Measurements from ENCODE around the gene PFKFB4.

PFKFB4 gene

DNA sequence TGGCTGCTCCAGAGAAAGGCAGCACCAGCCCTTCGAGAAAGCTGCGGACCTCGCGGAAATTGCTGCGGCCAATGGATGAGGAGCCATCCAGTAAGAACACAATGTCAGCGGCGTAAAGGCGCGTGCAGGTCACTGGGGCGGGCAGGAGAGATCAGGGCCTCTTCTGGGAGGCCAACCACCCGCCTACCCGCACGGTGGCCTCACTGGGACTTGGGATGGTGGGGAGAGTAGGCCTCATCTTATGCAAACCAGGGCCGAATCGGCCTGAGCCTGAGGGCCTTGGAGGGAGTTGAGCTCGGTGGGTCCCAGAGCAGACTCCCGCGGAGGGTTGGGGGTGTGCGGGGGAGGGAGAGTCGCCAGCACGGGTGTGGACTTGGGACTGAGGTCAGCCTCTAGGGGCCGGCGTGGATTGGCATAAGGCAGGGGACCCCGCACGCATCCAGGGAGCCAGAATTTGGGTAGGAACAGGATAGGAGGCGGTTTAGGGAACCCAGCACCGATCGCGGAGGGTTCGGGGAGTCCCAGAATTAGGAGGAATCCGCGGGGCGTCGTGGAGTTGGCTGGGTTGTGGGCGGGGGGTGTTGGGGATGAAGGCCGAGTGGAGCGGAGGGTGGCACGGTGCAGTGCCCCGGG lies 37.9 kb upstream of the PFKFB4 start:
- DNase-seq: no peak
- TF ChIP-seq GATA1 (IDR thresholded peaks at IDR 0.05; ENCODE audit: low read depth, low read length): no peak
- TF ChIP-seq POLR2A (IDR thresholded peaks at IDR 0.05; ENCODE audit: low read length): no peak

DNA sequence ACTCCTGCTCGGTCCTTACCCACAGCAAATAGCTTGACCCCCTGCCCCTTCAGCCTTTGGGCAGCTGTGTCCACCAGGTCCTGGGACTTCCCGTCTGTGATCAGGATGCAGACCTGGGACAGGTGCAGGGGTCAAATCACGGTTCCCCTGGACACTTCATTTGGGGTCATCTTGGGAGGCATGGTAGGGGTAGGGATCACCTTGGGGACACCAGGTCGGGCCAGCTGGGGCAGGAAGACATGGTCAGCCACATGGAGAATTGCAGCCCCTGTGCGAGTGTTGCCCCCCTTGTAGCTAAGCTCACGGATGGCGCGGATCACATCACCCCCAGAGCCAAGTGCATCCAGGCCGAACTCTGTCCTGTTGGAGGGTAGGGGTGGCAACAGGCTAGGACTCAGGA lies 36.7 kb upstream of the PFKFB4 start:
- no peak for DNase-seq
- TF ChIP-seq GATA1 (IDR thresholded peaks at IDR 0.05; ENCODE audit: low read depth, low read length) (no peak), POLR2A (IDR thresholded peaks at IDR 0.05; ENCODE audit: low read length) (no peak)

DNA sequence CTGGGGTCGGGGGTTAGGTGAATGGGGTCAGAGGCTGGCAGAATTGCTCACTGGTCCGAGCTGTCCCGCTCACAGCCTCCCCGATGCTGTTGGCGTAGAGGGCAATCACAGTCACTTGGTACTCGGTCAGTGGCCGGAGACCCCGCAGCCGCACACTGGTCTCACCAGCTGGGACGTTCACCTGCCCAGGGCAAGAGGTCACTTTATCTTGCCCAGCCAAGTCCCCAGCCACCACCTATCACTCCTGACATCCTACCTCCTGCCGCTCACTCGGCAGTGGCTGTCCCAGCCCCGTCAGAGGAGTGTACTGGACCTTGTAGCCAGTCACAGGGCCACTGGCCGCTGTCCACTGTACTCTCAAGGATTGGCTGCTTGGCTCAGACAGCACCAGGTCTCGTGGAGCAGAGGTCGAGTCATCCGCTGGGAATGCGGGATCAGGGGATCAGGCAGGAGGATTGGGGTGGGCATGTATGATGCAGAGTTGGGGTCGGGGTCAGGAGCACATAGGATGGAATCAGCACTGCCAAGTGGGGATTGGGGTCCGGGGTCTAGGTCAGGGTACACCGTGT lies 36.0 kb upstream of the PFKFB4 start:
- TF ChIP-seq POLR2A (IDR thresholded peaks at IDR 0.05; ENCODE audit: low read length) (no peak), GATA1 (IDR thresholded peaks at IDR 0.05; ENCODE audit: low read depth, low read length) (no peak)
- DNase-seq: no peak

DNA sequence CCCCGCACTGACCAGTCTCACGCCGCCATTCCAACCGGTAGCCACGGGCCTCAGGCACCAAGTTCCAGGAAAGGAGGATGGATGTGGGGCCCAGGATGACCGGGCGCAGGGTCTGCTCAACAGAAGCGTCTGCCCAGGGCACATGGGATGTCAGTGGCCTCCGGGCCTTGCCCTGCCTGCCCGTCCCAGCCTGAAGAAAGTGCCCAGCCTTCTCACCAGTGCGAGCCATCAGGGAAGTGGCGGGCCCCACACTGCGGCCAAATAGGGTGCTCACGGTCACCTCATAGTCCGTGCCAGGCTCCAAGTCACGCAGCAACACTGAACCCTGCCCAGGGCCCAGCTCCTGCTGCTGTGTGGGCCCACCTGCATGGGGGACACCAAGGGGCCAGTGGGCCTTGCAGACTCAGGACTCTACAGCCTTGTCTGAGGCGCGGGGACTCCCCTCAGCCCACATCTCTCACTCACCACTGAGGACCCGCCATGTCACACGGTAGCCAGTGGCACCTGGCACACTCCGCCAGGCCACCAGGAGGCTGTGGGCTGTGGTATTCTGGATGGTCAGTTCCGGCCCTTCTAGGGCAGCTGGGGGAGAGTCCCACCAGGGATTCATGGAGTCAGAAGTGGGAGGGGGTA lies 35.4 kb upstream of the PFKFB4 start:
- DNase-seq: no peak
- TF ChIP-seq GATA1 (IDR thresholded peaks at IDR 0.05; ENCODE audit: low read depth, low read length): no peak
- TF ChIP-seq POLR2A (IDR thresholded peaks at IDR 0.05; ENCODE audit: low read length): no peak

DNA sequence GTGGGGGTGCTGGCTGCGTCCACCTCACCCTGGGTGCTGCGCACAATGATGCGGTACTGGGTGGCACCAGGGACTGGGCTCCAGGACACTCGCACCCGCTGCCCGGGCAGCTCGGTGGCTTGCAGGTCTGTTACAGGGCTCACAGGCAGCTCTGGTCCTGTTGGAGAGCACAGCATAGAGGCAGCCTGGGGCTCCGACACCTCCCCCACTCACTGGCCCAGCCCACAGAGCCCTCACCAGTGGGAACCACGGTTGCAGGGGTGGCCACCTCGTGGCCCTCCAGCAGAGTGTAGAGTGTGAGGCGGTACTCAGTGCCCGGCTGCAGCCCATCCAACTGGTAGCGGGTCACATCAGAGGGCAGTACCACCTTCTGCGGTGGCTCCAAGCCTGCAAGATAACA lies 34.8 kb upstream of the PFKFB4 start:
- TF ChIP-seq GATA1 (IDR thresholded peaks at IDR 0.05; ENCODE audit: low read depth, low read length): no peak
- no peak for TF ChIP-seq POLR2A (IDR thresholded peaks at IDR 0.05; ENCODE audit: low read length)
- no peak for DNase-seq

DNA sequence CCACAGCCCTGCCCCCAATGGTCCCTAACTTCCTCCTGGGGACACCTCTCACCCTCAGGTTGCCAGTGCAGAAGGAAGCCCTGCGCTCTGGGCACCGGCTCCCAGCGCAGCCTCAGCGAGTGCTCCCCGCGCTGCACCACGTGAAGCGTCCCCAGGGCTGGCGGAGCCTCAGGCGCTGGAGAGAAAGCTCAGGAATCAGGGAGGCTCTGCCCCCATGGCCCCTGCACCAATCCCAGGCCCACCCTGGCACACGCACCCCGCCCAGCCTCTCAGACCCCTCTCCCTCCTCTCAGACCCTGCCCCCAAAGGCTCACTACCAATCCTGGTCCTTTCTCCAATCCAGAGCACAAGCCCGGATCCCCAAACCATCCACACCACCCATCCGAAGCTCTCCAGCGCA lies 31.6 kb upstream of the PFKFB4 start:
- TF ChIP-seq GATA1 (IDR thresholded peaks at IDR 0.05; ENCODE audit: low read depth, low read length) (no peak), POLR2A (IDR thresholded peaks at IDR 0.05; ENCODE audit: low read length) (no peak)
- no peak for DNase-seq

DNA sequence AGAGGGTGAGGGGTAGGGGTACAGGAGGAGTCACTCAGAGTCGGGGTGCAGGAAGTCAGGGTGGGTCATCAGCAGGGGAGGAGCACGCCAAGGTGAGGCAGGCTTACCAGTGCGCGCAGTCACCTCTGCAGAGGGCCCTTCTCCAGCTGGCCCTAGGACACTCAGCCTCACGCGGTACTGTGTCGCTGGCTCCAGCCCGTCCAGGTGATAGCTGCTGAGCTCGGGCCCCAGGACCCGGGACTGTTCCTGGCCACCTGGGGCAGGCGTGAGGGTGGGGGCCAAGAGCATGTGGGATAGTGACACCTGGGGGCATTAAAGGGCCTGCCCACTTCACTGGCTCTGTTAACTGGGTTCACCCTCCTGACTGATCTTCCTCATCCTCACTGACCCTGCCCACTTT lies 31.1 kb upstream of the PFKFB4 start:
- DNase-seq: no peak
- TF ChIP-seq POLR2A (IDR thresholded peaks at IDR 0.05; ENCODE audit: low read length) (no peak), GATA1 (IDR thresholded peaks at IDR 0.05; ENCODE audit: low read depth, low read length) (no peak)

DNA sequence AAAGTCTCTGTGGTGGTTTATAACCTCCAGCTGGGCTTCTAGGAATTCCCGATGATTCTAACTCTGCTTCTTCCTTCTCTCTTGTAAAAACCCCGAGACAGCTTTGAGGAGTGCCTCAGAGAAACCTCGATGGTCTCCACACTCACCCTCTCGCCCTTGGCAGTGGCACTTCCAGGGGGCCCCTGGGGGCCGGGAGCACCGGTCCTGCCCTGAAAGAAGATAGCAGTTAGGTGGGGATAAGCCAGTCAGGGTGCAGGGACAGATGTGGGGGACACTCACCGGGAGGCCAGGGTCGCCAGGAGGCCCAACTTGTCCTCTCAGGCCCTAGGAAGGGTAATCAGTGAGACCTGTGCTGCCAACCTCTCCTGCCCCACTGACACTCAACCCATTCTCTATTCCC lies 28.8 kb upstream of the PFKFB4 start:
- DNase-seq: no peak
- TF ChIP-seq POLR2A (IDR thresholded peaks at IDR 0.05; ENCODE audit: low read length): no peak
- no peak for TF ChIP-seq GATA1 (IDR thresholded peaks at IDR 0.05; ENCODE audit: low read depth, low read length)

DNA sequence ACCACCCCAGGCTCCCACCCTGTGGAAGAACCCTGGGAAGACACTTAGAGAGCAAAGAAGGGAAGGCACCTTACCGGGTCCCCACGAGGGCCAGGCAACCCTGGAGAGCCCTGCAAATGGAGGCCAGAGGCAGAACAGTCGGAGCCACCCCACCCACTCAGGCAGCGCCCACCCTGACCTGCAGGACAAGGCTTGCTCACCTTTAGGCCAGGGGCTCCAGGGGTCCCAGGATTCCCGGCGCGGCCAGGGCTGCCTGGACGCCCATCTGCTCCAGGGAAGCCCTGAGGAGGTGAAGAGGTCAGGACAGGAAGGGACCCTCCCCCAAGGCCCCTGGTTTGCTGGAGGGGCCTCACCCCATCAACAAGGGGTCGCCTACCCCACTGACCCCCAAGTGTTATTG lies 28.2 kb upstream of the PFKFB4 start:
- TF ChIP-seq POLR2A (IDR thresholded peaks at IDR 0.05; ENCODE audit: low read length) (no peak), GATA1 (IDR thresholded peaks at IDR 0.05; ENCODE audit: low read depth, low read length) (no peak)
- DNase-seq: no peak

DNA sequence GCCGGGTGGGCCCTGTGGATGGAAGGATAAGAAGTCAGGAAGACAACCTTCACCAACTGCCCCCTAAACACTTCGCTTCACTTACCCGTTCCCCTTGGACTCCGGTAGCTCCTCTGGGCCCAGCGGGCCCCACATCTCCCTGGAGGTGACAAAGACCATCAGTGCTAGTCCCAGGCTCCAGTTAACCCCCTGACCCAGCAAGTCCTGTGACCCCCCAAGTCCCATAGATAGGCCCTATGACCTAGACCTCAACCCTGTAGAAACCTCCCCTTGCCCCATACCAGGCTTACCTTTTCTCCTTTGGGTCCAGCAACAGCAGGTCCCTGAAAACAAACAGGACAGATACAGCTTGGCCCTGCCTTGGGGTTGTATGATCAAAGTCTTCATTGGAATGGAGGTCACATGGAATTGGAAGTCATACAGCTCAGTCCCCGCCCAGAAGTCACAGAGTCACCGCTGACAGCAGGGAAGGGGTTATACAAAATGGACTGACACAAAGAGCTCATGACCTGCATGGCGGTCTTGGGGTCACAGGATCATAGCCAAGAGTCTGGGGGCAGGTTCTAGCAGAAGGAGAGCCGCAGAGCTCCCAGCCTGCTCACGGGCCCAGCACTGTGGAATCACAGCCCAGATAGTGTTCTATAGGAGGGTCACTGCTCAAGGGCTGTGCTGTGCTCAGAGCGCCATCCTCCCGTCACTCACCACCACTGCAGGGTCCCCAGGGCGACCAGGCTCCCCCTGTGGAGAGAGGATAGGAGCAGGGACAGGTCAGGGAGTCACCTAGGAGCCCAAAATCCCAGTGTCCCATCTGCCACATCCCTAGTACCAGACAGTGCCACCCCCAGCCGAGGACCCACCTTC lies 25.2 kb upstream of the PFKFB4 start:
- no peak for TF ChIP-seq GATA1 (IDR thresholded peaks at IDR 0.05; ENCODE audit: low read depth, low read length)
- no peak for TF ChIP-seq POLR2A (IDR thresholded peaks at IDR 0.05; ENCODE audit: low read length)
- DNase-seq: no peak

DNA sequence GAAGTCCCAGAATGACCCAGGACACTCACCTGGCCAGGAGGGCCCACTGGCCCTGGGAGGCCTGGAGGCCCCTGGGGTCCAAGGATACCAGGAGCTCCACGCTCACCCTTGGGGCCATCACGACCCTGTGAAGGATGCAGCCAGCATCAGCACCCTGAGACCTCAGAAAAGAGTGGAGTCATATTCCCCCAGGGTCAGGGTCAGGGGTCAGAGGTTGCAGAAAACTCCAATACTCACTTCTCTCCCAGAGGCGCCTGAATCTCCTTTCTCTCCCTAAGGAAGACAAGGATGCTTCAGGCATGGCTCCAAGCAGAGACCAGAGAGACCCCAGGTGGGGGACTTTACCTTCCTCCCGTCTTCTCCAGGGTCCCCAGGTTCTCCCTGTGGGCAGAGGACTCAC lies 20.0 kb upstream of the PFKFB4 start:
- no peak for DNase-seq
- TF ChIP-seq POLR2A (IDR thresholded peaks at IDR 0.05; ENCODE audit: low read length) (no peak), GATA1 (IDR thresholded peaks at IDR 0.05; ENCODE audit: low read depth, low read length) (no peak)

DNA sequence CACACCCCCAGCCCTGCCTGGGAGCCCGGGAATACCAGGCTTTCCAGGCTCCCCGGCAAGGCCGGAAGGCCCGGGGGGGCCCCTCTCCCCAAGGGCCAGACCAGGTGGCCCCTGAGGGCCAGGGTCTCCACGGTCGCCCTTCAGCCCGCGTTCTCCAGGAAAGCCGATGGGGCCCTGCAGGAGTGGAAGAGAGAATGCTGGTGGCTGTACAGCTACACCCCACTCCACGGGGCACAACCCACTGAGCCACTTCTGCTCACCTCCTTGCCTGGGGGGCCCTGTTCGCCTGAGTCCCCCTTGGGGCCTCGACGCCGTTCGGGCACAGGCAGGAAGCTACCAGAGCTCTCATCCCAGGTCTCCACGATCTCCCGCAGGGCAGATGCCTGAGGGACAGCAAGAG lies 18.8 kb upstream of the PFKFB4 start:
- DNase-seq: no peak
- TF ChIP-seq GATA1 (IDR thresholded peaks at IDR 0.05; ENCODE audit: low read depth, low read length) (no peak), POLR2A (IDR thresholded peaks at IDR 0.05; ENCODE audit: low read length) (no peak)

DNA sequence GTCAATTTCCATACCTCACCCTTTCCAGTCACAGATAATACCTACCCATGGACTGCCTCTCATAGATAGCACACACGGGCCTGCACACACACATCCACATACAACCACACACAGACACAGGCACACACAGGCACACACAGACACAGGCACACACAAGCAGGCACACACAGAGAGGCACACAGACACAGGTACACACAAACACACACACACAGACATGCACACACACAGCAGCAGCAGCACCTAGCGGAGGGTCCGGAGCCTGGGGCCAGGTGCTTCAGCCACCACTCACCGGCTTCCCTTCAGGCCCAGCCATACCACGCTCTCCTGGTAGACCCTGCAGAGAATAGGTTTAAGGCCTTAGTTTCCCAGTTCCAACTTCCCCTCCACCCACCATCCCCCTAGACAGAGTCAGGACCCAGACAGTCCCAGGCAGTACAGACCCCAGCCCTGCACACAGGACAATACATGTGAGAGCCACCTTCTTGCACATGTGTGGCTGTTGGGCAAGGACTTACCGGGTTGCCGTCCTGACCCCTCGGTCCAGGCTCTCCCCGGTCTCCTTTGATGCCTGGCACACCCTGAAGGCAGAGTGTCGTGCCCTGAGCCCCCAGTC lies 17.5 kb upstream of the PFKFB4 start:
- DNase-seq: no peak
- no peak for TF ChIP-seq POLR2A (IDR thresholded peaks at IDR 0.05; ENCODE audit: low read length)
- TF ChIP-seq GATA1 (IDR thresholded peaks at IDR 0.05; ENCODE audit: low read depth, low read length): no peak

DNA sequence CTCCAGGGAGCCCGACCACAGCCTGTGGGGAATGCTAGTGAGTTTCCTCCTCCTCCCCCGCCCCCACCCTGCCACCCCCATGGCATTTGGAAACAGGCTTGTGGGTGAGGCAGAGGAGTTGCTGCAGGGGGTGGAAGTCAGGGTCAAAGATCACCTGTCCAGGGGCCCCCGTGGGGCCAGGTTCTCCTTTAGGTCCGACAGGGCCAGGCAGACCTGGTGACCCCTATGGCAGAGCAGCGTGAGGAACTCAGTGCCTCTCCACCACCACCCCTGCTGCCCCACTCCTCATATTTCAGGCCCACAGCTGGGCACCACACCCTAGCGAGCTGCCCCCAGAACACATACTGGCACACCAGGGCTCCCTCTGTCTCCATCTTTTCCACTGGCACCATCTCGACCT lies 15.9 kb upstream of the PFKFB4 start:
- no peak for TF ChIP-seq GATA1 (IDR thresholded peaks at IDR 0.05; ENCODE audit: low read depth, low read length)
- no peak for TF ChIP-seq POLR2A (IDR thresholded peaks at IDR 0.05; ENCODE audit: low read length)
- no peak for DNase-seq
